ENCODE measurements around the gene HLA-DPB1.

DNA sequence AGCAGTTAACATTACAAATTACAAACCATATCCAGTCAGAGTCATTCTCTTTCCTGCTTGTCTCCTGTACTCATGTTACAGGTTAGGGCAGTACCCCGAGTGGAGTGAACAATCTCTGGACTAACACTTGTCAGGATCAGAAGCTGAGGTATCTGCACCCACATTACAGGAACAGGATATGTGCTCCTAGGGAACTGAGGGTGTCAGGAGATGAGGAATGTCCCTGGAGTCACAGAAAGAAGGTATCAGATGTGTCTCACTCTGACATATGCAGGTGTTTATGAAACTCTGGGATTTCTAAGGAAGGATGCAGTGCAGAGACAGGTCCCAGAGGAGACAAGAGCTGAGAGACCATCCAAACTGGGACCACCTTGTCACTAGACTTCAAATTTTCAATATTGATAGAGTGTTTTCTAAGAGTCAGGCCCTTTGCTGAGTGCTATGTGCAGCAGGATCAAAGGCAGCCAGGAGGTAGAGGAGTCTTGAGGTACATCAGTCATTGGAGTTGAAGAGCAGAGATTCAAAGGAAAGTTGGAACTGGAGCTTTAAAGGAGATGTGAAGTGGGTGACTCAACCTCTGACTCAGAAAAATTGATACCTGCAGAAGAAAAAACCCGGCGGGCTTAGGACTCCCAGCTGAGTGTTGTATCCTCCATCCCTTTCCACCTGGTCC is 12.6 kb downstream of the HLA-DPB1 start:
- TF ChIP-seq POLR2A (IDR thresholded peaks at IDR 0.05; ENCODE audit: low read depth, low read length) (no peak), RAD21 (IDR thresholded peaks at IDR 0.05; ENCODE audit: low read length) (no peak), NFE2L2 (IDR thresholded peaks at IDR 0.05; ENCODE audit: low read depth, low read length) (no peak), CEBPB (IDR thresholded peaks at IDR 0.05; ENCODE audit: low read depth, low read length) (no peak), MXI1 (IDR thresholded peaks at IDR 0.05; ENCODE audit: borderline replicate concordance, low read depth, low read length) (no peak), SMC3 (IDR thresholded peaks at IDR 0.05; ENCODE audit: low read depth, low read length) (no peak), MAFK (IDR thresholded peaks at IDR 0.05; ENCODE audit: low read depth, low read length) (no peak), RFX5 (IDR thresholded peaks at IDR 0.05; ENCODE audit: low read depth, low read length) (no peak), BHLHE40 (IDR thresholded peaks at IDR 0.05; ENCODE audit: low read depth, low read length) (no peak)
- TF ChIP-seq, protein P1, sequence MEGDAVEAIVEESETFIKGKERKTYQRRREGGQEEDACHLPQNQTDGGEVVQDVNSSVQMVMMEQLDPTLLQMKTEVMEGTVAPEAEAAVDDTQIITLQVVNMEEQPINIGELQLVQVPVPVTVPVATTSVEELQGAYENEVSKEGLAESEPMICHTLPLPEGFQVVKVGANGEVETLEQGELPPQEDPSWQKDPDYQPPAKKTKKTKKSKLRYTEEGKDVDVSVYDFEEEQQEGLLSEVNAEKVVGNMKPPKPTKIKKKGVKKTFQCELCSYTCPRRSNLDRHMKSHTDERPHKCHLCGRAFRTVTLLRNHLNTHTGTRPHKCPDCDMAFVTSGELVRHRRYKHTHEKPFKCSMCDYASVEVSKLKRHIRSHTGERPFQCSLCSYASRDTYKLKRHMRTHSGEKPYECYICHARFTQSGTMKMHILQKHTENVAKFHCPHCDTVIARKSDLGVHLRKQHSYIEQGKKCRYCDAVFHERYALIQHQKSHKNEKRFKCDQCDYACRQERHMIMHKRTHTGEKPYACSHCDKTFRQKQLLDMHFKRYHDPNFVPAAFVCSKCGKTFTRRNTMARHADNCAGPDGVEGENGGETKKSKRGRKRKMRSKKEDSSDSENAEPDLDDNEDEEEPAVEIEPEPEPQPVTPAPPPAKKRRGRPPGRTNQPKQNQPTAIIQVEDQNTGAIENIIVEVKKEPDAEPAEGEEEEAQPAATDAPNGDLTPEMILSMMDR (conservative IDR thresholded peaks at IDR 0.05; ENCODE audit: low read depth, low read length): no peak
- TF ChIP-seq, protein P2, sequence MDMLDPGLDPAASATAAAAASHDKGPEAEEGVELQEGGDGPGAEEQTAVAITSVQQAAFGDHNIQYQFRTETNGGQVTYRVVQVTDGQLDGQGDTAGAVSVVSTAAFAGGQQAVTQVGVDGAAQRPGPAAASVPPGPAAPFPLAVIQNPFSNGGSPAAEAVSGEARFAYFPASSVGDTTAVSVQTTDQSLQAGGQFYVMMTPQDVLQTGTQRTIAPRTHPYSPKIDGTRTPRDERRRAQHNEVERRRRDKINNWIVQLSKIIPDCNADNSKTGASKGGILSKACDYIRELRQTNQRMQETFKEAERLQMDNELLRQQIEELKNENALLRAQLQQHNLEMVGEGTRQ (IDR thresholded peaks at IDR 0.05; ENCODE audit: low read depth, low read length): no peak

Measured in IMR-90 (cell line).